ENCODE data around the gene KPNB1. TPM values are rescaled to one million over a fixed set of nuclear protein-coding genes. Genes with fewer than 3 reads are reported as not detected.

KPNB1 gene
- polyA plus RNA-seq, 2 of the 4 experiments (the other 2 are of a cell fraction): 315 to 358 TPM

- peak; percentile 48; the same call in 1 of the 2 replicates for TF ChIP-seq PHF8 (IDR thresholded peaks at IDR 0.05; ENCODE audit: borderline replicate concordance, low read depth)
These were observed 1.1 kb downstream of the KPNB1 start (continued) for GRCh38 chr17:47650525-47651522.

- WGBS (ENCODE audit: missing lambda C conversion rate): 26% methylated on average over 2 of the region's 2 CpGs
- Histone ChIP-seq H3K4me1 (peaks cover 46% of the 10 kb centered on the region), H3K27ac (peak overlapping the region; percentile 87 to 95), H3K4me2 (peak overlapping the region; percentile 75), H3K9me3 (no peaks in the 10 kb centered on the region), H3K4me3 (peak overlapping the region; percentile 51)
- TF ChIP-seq EP300 (IDR thresholded peaks at IDR 0.05): no peak
- TF ChIP-seq FOSL2 (IDR thresholded peaks at IDR 0.05): no peak
- TF ChIP-seq FOSL2 (CRISPR knock-in tag; IDR thresholded peaks at IDR 0.05): no peak
- no peak for TF ChIP-seq GATA3 (IDR thresholded peaks at IDR 0.05; ENCODE audit: borderline replicate concordance)
- no peak for ATAC-seq
- POLR2A ChIA-PET: interaction anchor here (6.7 kb wide), 1 partner anchor 12 kb away, joined by 48 read pairs; no protein-coding TSS in a partner anchor
- CTCF ChIA-PET: interaction anchor here (1.1 to 8.8 kb wide), 3 partner anchors 13 to 36 kb away, joined by 4 to 138 read pairs (median 5); no protein-coding TSS in a partner anchor
- FAIRE-seq: no peak
- DNase-seq (ENCODE audit: low read depth in 1 of 2, low spot score in 1 of 2): no peak
These were observed 2.0 kb downstream of the KPNB1 start for GRCh38 chr17:47651704-47652103.

GRCh38 chr17:47652570-47652969 lies 2.9 kb downstream of the KPNB1 start:
- WGBS (ENCODE audit: missing lambda C conversion rate): 95% methylated on average over 6 of the region's 6 CpGs
- no peak for DNase-seq (ENCODE audit: low read depth in 1 of 2, low spot score in 1 of 2)
- Histone ChIP-seq H3K4me1 (peaks cover 46% of the 10 kb centered on the region), H3K27ac (no peak overlapping the region), H3K4me3 (no peak overlapping the region), H3K9me3 (no peaks in the 10 kb centered on the region), H3K4me2 (peak overlapping the region; percentile 75)
- no peak for ATAC-seq
- TF ChIP-seq JUN (IDR thresholded peaks at IDR 0.05) (no peak; a peak in 1 of 5 replicates), REST (IDR thresholded peaks at IDR 0.05) (peak; percentile 85), POLR2AphosphoS2 (conservative IDR thresholded peaks at IDR 0.05; ENCODE audit: low read length) (no peak), CBX2 (IDR thresholded peaks at IDR 0.05; ENCODE audit: borderline replicate concordance, low read depth) (no peak), RNF2 (IDR thresholded peaks at IDR 0.05; ENCODE audit: borderline replicate concordance, low read depth) (no peak), HOXA7 (CRISPR knock-in tag; IDR thresholded peaks at IDR 0.05) (no peak), CBX8 (IDR thresholded peaks at IDR 0.05) (no peak), HOXB13 (CRISPR knock-in tag; IDR thresholded peaks at IDR 0.05; ENCODE audit: low read depth) (no peak)
- ChIA-PET CTCF (interaction anchor here (0.8 to 8.8 kb wide), 3 partner anchors 12 to 37 kb away, joined by 3 to 138 read pairs (median 4); no protein-coding TSS in a partner anchor), POLR2A (interaction anchor here (6.7 kb wide), 1 partner anchor 11 kb away, joined by 48 read pairs; no protein-coding TSS in a partner anchor)
- no peak for FAIRE-seq

- H3K4me1 ChIP-seq: peaks cover 43% of the 10 kb centered on the region
- TF ChIP-seq CTCF (IDR thresholded peaks at IDR 0.05): no peak
- TF ChIP-seq NPAS2 (CRISPR knock-in tag; IDR thresholded peaks at IDR 0.05; ENCODE audit: borderline replicate concordance): no peak
- TF ChIP-seq EP300 (IDR thresholded peaks at IDR 0.05): no peak
- peak; percentile 75 for TF ChIP-seq MAFK (IDR thresholded peaks at IDR 0.05; ENCODE audit: partially characterized antibody)
- TF ChIP-seq TFCP2L1 (CRISPR knock-in tag; IDR thresholded peaks at IDR 0.05): no peak
- no peak for TF ChIP-seq CHD4 (IDR thresholded peaks at IDR 0.05; ENCODE audit: borderline replicate concordance)
- no peak for TF ChIP-seq ZSCAN20 (CRISPR knock-in tag; IDR thresholded peaks at IDR 0.05)
- no peak for TF ChIP-seq KDM1A (IDR thresholded peaks at IDR 0.05; ENCODE audit: low read depth)
- ChIA-PET CTCF (interaction anchor here (0.8 to 8.8 kb wide), 6 partner anchors 11 to 136 kb away, joined by 3 to 138 read pairs (median 4); no protein-coding TSS in a partner anchor), POLR2A (interaction anchor here (6.7 kb wide), 1 partner anchor 10 kb away, joined by 48 read pairs; no protein-coding TSS in a partner anchor)
- DNase-seq (ENCODE audit: low read depth in 1 of 2, low spot score in 1 of 2) (no peak), ATAC-seq (no peak), FAIRE-seq (no peak)
- H3K4me3 ChIP-seq: no peak overlapping the region
- H3K9me3 ChIP-seq: no peaks in the 10 kb centered on the region
- H3K27ac ChIP-seq: no peak overlapping the region
- H3K4me2 ChIP-seq: peak overlapping the region; percentile 75; the same call in 2 of the 3 replicates
- WGBS (ENCODE audit: missing lambda C conversion rate): 46% methylated on average over 2 of the region's 2 CpGs
These were observed 3.7 kb downstream of the KPNB1 start for GRCh38 chr17:47653442-47653841.

Data from A549 (cell line).